DND-41 (cell line): ENCODE results near the gene USP28.
A peak's percentile ranks its signal among the peaks of the same experiment; 100 is the strongest.

Source experiments
- ATAC-seq: fragments of 200-7000 bp; cut with Tn5 transposase; 3 replicates; pipeline ENCODE4 v1.9.1; 2021; ENCODE audit warnings: low read depth; ENCODE audit not compliant: insufficient read depth
- DNase-seq: peaks from one replicate; pipeline ENCODE4 v3.0.0-alpha.2; 2020
- H2AFZ ChIP-seq: 2 replicates; pipeline ENCODE4 v1.6.0; 2012; ENCODE audit warnings: low read depth, low read length
- H3K27ac ChIP-seq: 2 replicates; pipeline ENCODE4 v1.5.1; 2012; ENCODE audit warnings: low read length, inconsistent platforms
- H3K27me3 ChIP-seq: fragments of 200-600 bp; sonication (generic); 2 replicates; pipeline ENCODE4 v1.6.0; 2012; ENCODE audit warnings: low read length, mild to moderate bottlenecking, inconsistent platforms; ENCODE audit not compliant: insufficient read depth, poor library complexity
- H3K36me3 ChIP-seq: 2 replicates; pipeline ENCODE4 v1.5.1; 2012; ENCODE audit warnings: low read length, inconsistent platforms; ENCODE audit not compliant: insufficient read depth
- H3K4me1 ChIP-seq: 2 replicates; pipeline ENCODE4 v1.5.1; 2012; ENCODE audit warnings: mild to moderate bottlenecking, low read length; ENCODE audit not compliant: insufficient read depth
- H3K4me2 ChIP-seq: 2 replicates; pipeline ENCODE4 v1.6.0; 2012; ENCODE audit warnings: mild to moderate bottlenecking, moderate library complexity, low read length, inconsistent platforms; ENCODE audit not compliant: insufficient read depth
- H3K4me3 ChIP-seq, 2 experiments: fragments of 200-600 bp in 1 of 2; shearing (Covaris generic) in 1 of 2; 2 replicates each; pipeline ENCODE4 v1.5.1; 2012 to 2016; ENCODE audit warnings: inconsistent platforms in 2 of 2, low read length in 2 of 2, mild to moderate bottlenecking in 2 of 2, low read depth in 1 of 2, moderate library complexity in 1 of 2
- H3K79me2 ChIP-seq: 2 replicates; pipeline ENCODE4 v1.6.0; 2012; ENCODE audit warnings: low read length, inconsistent platforms; ENCODE audit not compliant: insufficient read depth
- H3K9ac ChIP-seq: 2 replicates; pipeline ENCODE4 v1.6.0; 2012; ENCODE audit warnings: low read depth, mild to moderate bottlenecking, inconsistent platforms, low read length, moderate library complexity
- H3K9me3 ChIP-seq: 2 replicates; pipeline ENCODE4 v1.5.1; 2012; ENCODE audit warnings: low read length, moderate library complexity, mild to moderate bottlenecking, inconsistent platforms; ENCODE audit not compliant: insufficient read depth, severe bottlenecking
- H4K20me1 ChIP-seq: 2 replicates; pipeline ENCODE4 v1.6.0; 2012; ENCODE audit warnings: low read length; ENCODE audit not compliant: insufficient read depth
- EZH2 ChIP-seq: IDR thresholded peaks from 3 replicates; pipeline ENCODE4 v1.6.1; 2012; ENCODE audit warnings: borderline replicate concordance, low read depth, mild to moderate bottlenecking, moderate library complexity, low read length, inconsistent platforms; ENCODE audit not compliant: severe bottlenecking
- TF ChIP-seq, protein P1 (sequence below): IDR thresholded peaks from 2 replicates; pipeline ENCODE4 v1.5.1; 2012; ENCODE audit warnings: borderline replicate concordance, low read length, moderate library complexity, mild to moderate bottlenecking; ENCODE audit not compliant: poor library complexity, severe bottlenecking; ENCODE audit errors: extremely low read depth

The USP28 gene

DNA sequence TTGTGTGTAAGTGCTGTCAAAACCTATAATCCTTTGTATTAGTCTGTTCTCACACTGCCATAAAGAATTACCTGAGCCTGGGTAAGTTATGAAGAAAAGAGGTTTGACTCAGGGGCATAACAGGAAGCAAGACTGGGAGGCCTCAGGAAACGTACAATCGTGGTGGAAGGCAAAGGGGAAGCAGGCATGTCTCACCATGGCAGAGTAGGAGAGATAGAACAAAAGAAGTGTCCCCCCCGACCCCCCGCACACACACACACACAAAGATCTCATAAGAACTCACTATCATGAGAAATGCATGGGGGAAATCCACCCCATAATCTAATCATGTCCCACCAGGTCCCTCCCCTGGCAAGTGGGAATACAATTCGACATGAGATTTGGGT is 2.3 kb upstream of the USP28 start:
- no peak overlapping the region for H3K9ac ChIP-seq
- DNase-seq (peak; percentile 22), ATAC-seq (no peak)
- H3K36me3 ChIP-seq, result no peaks in the 10 kb centered on the region; the same call in 1 of the 2 replicates
- no peak overlapping the region for H3K4me3 ChIP-seq
- no peak overlapping the region for H3K27ac ChIP-seq
- no peaks in the 10 kb centered on the region for H3K27me3 ChIP-seq
- no peaks in the 10 kb centered on the region for H4K20me1 ChIP-seq
- H3K4me1 ChIP-seq, result peaks cover 44% of the 10 kb centered on the region
- H3K9me3 ChIP-seq, result no peaks in the 10 kb centered on the region
- H2AFZ ChIP-seq, result peak overlapping the region; percentile 6
- H3K79me2 ChIP-seq, result peaks cover 6% of the 10 kb centered on the region
- TF ChIP-seq, protein P1, sequence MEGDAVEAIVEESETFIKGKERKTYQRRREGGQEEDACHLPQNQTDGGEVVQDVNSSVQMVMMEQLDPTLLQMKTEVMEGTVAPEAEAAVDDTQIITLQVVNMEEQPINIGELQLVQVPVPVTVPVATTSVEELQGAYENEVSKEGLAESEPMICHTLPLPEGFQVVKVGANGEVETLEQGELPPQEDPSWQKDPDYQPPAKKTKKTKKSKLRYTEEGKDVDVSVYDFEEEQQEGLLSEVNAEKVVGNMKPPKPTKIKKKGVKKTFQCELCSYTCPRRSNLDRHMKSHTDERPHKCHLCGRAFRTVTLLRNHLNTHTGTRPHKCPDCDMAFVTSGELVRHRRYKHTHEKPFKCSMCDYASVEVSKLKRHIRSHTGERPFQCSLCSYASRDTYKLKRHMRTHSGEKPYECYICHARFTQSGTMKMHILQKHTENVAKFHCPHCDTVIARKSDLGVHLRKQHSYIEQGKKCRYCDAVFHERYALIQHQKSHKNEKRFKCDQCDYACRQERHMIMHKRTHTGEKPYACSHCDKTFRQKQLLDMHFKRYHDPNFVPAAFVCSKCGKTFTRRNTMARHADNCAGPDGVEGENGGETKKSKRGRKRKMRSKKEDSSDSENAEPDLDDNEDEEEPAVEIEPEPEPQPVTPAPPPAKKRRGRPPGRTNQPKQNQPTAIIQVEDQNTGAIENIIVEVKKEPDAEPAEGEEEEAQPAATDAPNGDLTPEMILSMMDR, result no peak
- TF ChIP-seq EZH2, result no peak
- H3K4me2 ChIP-seq, result no peak overlapping the region

DNA sequence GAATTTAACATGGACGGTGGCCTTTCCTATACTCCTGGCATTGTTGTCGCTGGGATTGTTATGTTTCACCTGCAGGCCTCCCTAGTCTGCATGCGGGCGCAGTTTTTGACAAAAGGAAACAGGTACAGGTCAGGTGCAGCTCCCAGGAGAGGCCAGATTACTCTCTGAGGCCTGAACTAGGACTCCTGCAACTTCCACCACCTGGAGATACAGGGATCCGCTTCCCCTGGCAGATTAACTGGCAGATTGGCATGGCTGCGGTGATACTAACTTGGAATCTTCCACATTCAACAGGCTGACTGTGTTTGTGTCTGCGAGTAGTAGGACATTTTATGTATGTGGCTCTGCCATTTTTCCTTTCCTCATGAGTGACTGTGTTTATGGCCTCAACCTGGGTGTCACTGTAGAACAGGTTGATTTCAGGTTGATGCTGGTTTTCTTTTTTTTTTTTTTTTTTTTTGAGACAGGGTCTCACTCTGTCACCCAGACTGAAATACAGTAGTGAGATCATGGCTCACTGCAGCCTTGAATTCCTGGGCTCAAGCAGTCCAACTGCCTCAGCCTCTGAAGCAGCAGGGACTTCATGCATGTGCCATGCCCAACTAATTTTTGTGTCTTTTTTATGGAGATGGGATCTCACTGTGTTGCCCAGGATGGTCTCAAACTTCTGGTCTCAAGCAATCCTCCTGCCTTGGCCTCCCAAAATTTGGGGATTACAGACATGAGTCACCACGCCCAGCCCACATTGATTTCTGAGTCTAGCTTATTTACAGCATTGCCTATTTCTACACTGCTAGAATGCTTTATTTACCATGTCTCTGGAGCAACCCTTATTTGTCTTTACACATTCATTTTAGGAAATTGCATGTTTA is 1.7 kb upstream of the USP28 start:
- peak overlapping the region; percentile 98 for H2AFZ ChIP-seq
- H3K27me3 ChIP-seq, result no peaks in the 10 kb centered on the region
- no peaks in the 10 kb centered on the region for H3K9me3 ChIP-seq
- H3K4me3 ChIP-seq, result no peak overlapping the region
- no peak for TF ChIP-seq EZH2
- TF ChIP-seq, protein P1, result no peak
- no peak for DNase-seq
- no peak overlapping the region for H3K27ac ChIP-seq
- H3K36me3 ChIP-seq, result no peaks in the 10 kb centered on the region; the same call in 1 of the 2 replicates
- no peak for ATAC-seq
- H3K4me1 ChIP-seq, result peaks cover 44% of the 10 kb centered on the region
- H3K4me2 ChIP-seq, result no peak overlapping the region
- H3K79me2 ChIP-seq, result peaks cover 6% of the 10 kb centered on the region
- H4K20me1 ChIP-seq, result no peaks in the 10 kb centered on the region
- H3K9ac ChIP-seq, result no peak overlapping the region

DNA sequence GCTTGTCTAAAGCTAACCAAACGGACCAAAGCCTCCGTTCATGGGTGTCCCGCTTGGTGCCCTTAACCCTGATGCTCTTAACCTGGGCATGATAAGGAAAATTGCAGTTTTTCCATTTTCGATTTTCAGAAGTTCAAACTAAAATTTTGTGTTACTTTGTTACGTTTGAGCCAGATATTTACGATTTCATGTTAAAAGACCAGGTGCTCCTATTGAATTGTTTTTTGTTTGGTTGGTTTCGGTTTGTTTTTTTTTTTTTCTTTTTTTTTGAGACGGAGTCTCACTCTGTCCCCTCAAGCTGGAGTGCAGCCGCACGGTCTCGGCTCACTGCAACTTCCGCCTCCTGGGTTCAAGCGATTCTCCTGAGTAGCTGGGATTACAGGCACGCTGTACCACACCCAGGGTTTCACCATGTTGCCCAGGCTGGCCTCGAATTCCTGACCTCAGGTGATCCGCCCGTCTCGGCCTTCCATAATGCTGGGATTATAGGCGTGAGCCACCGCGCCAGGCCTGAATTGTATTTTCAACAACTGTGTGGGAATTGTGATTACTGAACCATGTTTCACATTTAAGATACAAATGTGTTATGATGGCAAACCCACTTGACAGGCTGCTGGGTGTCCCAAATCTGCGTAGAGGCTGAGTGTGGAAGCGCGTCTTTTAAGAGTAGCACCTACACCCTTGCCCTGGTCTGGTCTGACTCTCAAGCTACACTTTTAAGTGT is 864 bp upstream of the USP28 start:
- Histone ChIP-seq H4K20me1 (no peaks in the 10 kb centered on the region), H3K27me3 (no peaks in the 10 kb centered on the region), H3K36me3 (no peaks in the 10 kb centered on the region; the same call in 1 of the 2 replicates), H3K27ac (peak overlapping the region; percentile 81), H3K4me1 (peaks cover 44% of the 10 kb centered on the region), H3K9me3 (no peaks in the 10 kb centered on the region), H2AFZ (peak overlapping the region; percentile 98), H3K79me2 (peaks cover 6% of the 10 kb centered on the region), H3K4me3 (peak overlapping the region; percentile 33 to 89; a peak in 3 of 4 replicates), H3K9ac (peak overlapping the region; percentile 76), H3K4me2 (peak overlapping the region; percentile 96)
- DNase-seq (no peak), ATAC-seq (no peak)
- TF ChIP-seq, protein P1, result no peak
- no peak for TF ChIP-seq EZH2
